GM12801 (cell line): ENCODE measurements around the gene ZNRF2.

Experiments used
- CTCF ChIP-seq: IDR thresholded peaks from one replicate; pipeline ENCODE4 v1.5.1; 2011; ENCODE audit warnings: control low read depth; ENCODE audit not compliant: insufficient read length; ENCODE audit errors: extremely low read depth

ZNRF2 gene

GRCh38 chr7:30284298-30285066, at the start of gene ZNRF2:
ZNRF2 (plus strand) TSS chr7:30284597; CDS start chr7:30285358, 761 bp downstream.
- TF ChIP-seq CTCF, result no peak

- no peak for TF ChIP-seq CTCF
Measured at GRCh38 chr7:30237271-30237695, 47.1 kb upstream of the ZNRF2 start.

- TF ChIP-seq CTCF, result no peak
Measured at GRCh38 chr7:30238721-30239441, 45.5 kb upstream of the ZNRF2 start.

- TF ChIP-seq CTCF, result no peak
Measured at GRCh38 chr7:30240106-30240800, 44.1 kb upstream of the ZNRF2 start.

- no peak for TF ChIP-seq CTCF
Measured at GRCh38 chr7:30241767-30242166, 42.6 kb upstream of the ZNRF2 start.

GRCh38 chr7:30244340-30244739, 40.1 kb upstream of the ZNRF2 start:
- TF ChIP-seq CTCF, result no peak

- no peak for TF ChIP-seq CTCF
Measured at GRCh38 chr7:30245913-30246312, 38.5 kb upstream of the ZNRF2 start.
